Panc1 (cell line): ENCODE measurements around the gene KIRREL3. TPM values are rescaled to one million over a fixed set of nuclear protein-coding genes. Genes with fewer than 3 reads are reported as not detected.

ENCODE experiments used
- ATAC-seq: fragments of 200-7000 bp; cut with Tn5 transposase; 2 replicates; pipeline ENCODE4 v1.9.1; 2020; ENCODE audit warnings: mild to moderate bottlenecking, moderate library complexity
- BruUV-seq: library from RNA; stranded (reverse); fragments of 400-500 nt; replicated peaks from 2 replicates; lab custom pipeline; 2021; lab: Mats Ljungman, UMichigan
- CTCF ChIA-PET: fragments of 300-600 bp; sonication (Branson Sonifier 250); formaldehyde crosslinking; loops from one replicate; lab custom pipeline; 2022; ENCODE audit warnings: antibody characterized with exemption; lab: Charles Lee
- POLR2A ChIA-PET: fragments of 300-600 bp; sonication (Branson Sonifier 250); formaldehyde crosslinking; loops from one replicate; lab custom pipeline; 2022; ENCODE audit warnings: antibody characterized with exemption; lab: Charles Lee
- DNase-seq: peaks from one replicate; pipeline ENCODE4 v3.0.0-alpha.2; 2010; ENCODE audit warnings: low read depth, low spot score
- H3K27ac ChIP-seq: 2 replicates; pipeline ENCODE4 v1.5.1; 2011; ENCODE audit warnings: mild to moderate bottlenecking, low read length, inconsistent platforms
- H3K27me3 ChIP-seq: fragments of 200-500 bp; sonication (Bioruptor generic); 2 replicates; pipeline ENCODE4 v1.6.0; 2014; ENCODE audit warnings: low read length, inconsistent platforms; ENCODE audit not compliant: control insufficient read depth, insufficient read depth
- H3K36me3 ChIP-seq: fragments of 200-500 bp; sonication (Bioruptor generic); 2 replicates; pipeline ENCODE4 v1.5.1; 2014; ENCODE audit warnings: inconsistent platforms, mild to moderate bottlenecking, low read length, moderate library complexity; ENCODE audit not compliant: control insufficient read depth, insufficient read depth
- H3K4me1 ChIP-seq: 2 replicates; pipeline ENCODE4 v1.5.1; 2011; ENCODE audit warnings: inconsistent platforms, mild to moderate bottlenecking, low read length, moderate library complexity; ENCODE audit not compliant: control insufficient read depth, insufficient read depth
- H3K4me3 ChIP-seq, 2 experiments: 2 replicates each; pipeline ENCODE4 v1.5.1; 2011 to 2012; ENCODE audit warnings: low read depth in 2 of 2, low read length in 2 of 2, mild to moderate bottlenecking in 2 of 2, inconsistent platforms in 1 of 2, moderate library complexity in 1 of 2
- H3K9me3 ChIP-seq: fragments of 200-500 bp; sonication (Bioruptor generic); 2 replicates; pipeline ENCODE4 v1.5.1; 2014; ENCODE audit warnings: low read depth, mild to moderate bottlenecking, inconsistent platforms, low read length, moderate library complexity; ENCODE audit not compliant: control insufficient read depth, insufficient read depth
- POLR2AphosphoS5 ChIP-seq: IDR thresholded peaks from 2 replicates; pipeline ENCODE4 v1.6.1; 2012; ENCODE audit warnings: mild to moderate bottlenecking, low read depth, low read length, moderate library complexity
- SIN3A ChIP-seq: IDR thresholded peaks from 2 replicates; pipeline ENCODE4 v1.6.1; 2012; ENCODE audit warnings: low read depth, mild to moderate bottlenecking, low read length, moderate library complexity, borderline replicate concordance; ENCODE audit not compliant: insufficient read depth
- TCF7L2 ChIP-seq: IDR thresholded peaks from 2 replicates; pipeline ENCODE4 v1.6.1; 2011; ENCODE audit warnings: mild to moderate bottlenecking, low read depth, low read length, inconsistent platforms
- in situ Hi-C: cut with HindIII; loops from 2 replicates; pipeline ENCODE4 v1.10.0; 2016; ENCODE audit warnings: low sequenced_read_pairs, low pct_unique_long_range_greater_than_20kb
- intact Hi-C: fragments of 100-400 bp; cut with micrococcal nuclease; formaldehyde crosslinking; loops from one replicate; pipeline ENCODE4 v1.10.0; 2022; ENCODE audit not compliant: unreplicated experiment
- total RNA-seq: library from RNA; stranded (reverse); gene quantifications from one replicate; pipeline ENCODE4 v1.2.1, GENCODE V29; 2021; ENCODE audit not compliant: unreplicated experiment
- TF ChIP-seq, protein P1 (sequence below), 2 experiments: IDR thresholded peaks; 2 replicates each; pipeline ENCODE4 v1.6.1; 2011 to 2012; ENCODE audit warnings: low read depth in 2 of 2, control low read depth in 1 of 2, low read length in 1 of 2, mild to moderate bottlenecking in 1 of 2, moderate library complexity in 1 of 2; ENCODE audit not compliant: insufficient read depth in 1 of 2
- TF ChIP-seq, protein P2 (sequence below): fragments of 450-650 bp; IDR thresholded peaks from 2 replicates; pipeline ENCODE4 v1.5.1; 2017; ENCODE audit warnings: mild to moderate bottlenecking

Gene KIRREL3
- total RNA-seq, 1 experiment from 2014 or later = 0.36 TPM

GRCh38 chr11:126511475-126512115 lies 489.0 kb downstream of the KIRREL3 start:
- intact Hi-C loops (no loop called here), in situ Hi-C loops (no loop called here)
- Histone ChIP-seq H3K4me3 (no peak overlapping the region), H3K9me3 (no peaks in the 10 kb centered on the region), H3K27me3 (peaks cover 25% of the 10 kb centered on the region), H3K36me3 (no peaks in the 10 kb centered on the region), H3K4me1 (no peaks in the 10 kb centered on the region), H3K27ac (no peak overlapping the region)
- CTCF ChIA-PET = no interaction called here
- no TSS peak for BruUV-seq
- POLR2A ChIA-PET = no interaction called here
- ATAC-seq = no peak
- no peak for DNase-seq
- no peak for TF ChIP-seq POLR2AphosphoS5

DNA sequence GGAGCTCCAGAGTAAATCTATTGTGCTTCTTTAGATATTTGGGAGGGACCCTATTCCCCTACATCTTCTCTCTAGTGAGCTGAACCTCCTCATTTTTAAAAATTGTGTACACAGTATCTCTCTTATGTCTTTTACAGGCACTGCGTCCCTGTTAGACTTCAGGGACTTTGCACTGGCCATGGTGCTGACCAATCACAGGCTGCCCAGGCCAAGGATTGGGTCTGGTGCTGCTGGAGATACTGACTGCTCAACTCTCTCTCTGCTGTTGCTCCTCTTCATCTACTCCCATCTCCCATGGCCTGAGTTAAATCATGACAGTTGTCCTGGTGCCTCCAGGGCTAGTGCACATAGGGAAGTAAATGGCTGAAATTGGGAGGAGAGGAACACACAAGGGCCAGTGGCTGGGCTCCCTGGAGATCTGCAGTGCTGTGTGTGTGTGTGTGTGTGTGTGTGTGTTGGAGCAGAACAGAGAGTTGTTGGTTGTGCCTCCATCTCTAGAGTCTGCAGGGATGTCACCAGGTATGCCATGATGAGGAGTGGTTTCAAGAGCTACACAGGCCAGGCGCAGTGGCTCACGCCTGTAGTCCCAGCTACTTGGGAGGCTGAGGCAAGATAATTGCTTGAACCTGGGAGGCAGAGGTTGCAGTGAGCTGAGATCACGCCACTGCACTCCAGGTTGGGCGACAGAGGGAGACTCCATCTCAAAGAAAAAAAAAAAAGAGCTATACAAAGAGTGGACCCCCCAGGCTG lies 489.8 kb downstream of the KIRREL3 start:
- ChIA-PET POLR2A (no interaction called here), CTCF (no interaction called here)
- ATAC-seq (no peak), DNase-seq (no peak)
- H3K9me3 ChIP-seq = no peaks in the 10 kb centered on the region
- in situ Hi-C loops = no loop called here
- no peak overlapping the region for H3K4me3 ChIP-seq
- H3K27me3 ChIP-seq = peaks cover 24% of the 10 kb centered on the region
- H3K27ac ChIP-seq = no peak overlapping the region
- no peak for TF ChIP-seq POLR2AphosphoS5
- TF ChIP-seq TCF7L2 = no peak
- TF ChIP-seq SIN3A = no peak
- TF ChIP-seq, protein P1, sequence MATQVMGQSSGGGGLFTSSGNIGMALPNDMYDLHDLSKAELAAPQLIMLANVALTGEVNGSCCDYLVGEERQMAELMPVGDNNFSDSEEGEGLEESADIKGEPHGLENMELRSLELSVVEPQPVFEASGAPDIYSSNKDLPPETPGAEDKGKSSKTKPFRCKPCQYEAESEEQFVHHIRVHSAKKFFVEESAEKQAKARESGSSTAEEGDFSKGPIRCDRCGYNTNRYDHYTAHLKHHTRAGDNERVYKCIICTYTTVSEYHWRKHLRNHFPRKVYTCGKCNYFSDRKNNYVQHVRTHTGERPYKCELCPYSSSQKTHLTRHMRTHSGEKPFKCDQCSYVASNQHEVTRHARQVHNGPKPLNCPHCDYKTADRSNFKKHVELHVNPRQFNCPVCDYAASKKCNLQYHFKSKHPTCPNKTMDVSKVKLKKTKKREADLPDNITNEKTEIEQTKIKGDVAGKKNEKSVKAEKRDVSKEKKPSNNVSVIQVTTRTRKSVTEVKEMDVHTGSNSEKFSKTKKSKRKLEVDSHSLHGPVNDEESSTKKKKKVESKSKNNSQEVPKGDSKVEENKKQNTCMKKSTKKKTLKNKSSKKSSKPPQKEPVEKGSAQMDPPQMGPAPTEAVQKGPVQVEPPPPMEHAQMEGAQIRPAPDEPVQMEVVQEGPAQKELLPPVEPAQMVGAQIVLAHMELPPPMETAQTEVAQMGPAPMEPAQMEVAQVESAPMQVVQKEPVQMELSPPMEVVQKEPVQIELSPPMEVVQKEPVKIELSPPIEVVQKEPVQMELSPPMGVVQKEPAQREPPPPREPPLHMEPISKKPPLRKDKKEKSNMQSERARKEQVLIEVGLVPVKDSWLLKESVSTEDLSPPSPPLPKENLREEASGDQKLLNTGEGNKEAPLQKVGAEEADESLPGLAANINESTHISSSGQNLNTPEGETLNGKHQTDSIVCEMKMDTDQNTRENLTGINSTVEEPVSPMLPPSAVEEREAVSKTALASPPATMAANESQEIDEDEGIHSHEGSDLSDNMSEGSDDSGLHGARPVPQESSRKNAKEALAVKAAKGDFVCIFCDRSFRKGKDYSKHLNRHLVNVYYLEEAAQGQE (IDR thresholded peaks at IDR 0.05; ENCODE audit: insufficient read depth in 1 of 2, low read depth in 2 of 2, low read length in 1 of 2) = peak; percentile 72 to 84
- TF ChIP-seq, protein P2, sequence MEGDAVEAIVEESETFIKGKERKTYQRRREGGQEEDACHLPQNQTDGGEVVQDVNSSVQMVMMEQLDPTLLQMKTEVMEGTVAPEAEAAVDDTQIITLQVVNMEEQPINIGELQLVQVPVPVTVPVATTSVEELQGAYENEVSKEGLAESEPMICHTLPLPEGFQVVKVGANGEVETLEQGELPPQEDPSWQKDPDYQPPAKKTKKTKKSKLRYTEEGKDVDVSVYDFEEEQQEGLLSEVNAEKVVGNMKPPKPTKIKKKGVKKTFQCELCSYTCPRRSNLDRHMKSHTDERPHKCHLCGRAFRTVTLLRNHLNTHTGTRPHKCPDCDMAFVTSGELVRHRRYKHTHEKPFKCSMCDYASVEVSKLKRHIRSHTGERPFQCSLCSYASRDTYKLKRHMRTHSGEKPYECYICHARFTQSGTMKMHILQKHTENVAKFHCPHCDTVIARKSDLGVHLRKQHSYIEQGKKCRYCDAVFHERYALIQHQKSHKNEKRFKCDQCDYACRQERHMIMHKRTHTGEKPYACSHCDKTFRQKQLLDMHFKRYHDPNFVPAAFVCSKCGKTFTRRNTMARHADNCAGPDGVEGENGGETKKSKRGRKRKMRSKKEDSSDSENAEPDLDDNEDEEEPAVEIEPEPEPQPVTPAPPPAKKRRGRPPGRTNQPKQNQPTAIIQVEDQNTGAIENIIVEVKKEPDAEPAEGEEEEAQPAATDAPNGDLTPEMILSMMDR = no peak
- intact Hi-C loops = no loop called here
- no TSS peak for BruUV-seq
- no peaks in the 10 kb centered on the region for H3K36me3 ChIP-seq
- H3K4me1 ChIP-seq = no peaks in the 10 kb centered on the region

GRCh38 chr11:126507646-126508045 lies 492.9 kb downstream of the KIRREL3 start:
- Histone ChIP-seq H3K9me3 (no peaks in the 10 kb centered on the region), H3K36me3 (no peaks in the 10 kb centered on the region), H3K27me3 (peaks cover 40% of the 10 kb centered on the region), H3K4me1 (no peaks in the 10 kb centered on the region), H3K27ac (no peak overlapping the region), H3K4me3 (no peak overlapping the region)
- BruUV-seq = no TSS peak
- CTCF ChIA-PET = interaction anchor here (1.0 kb wide), 1 partner anchor 27 kb away, joined by 3 read pairs; no protein-coding TSS in a partner anchor
- TF ChIP-seq, protein P1 (IDR thresholded peaks at IDR 0.05; ENCODE audit: insufficient read depth in 1 of 2, low read depth in 2 of 2, low read length in 1 of 2) = no peak
- no peak for TF ChIP-seq POLR2AphosphoS5
- no peak for TF ChIP-seq SIN3A
- TF ChIP-seq, protein P2 = no peak
- no peak for TF ChIP-seq TCF7L2
- POLR2A ChIA-PET = no interaction called here
- DNase-seq (no peak), ATAC-seq (no peak)
- intact Hi-C loops = no loop called here
- in situ Hi-C loops = no loop called here
